H9 (cell line): Measurements from ENCODE around the gene C20orf204. TPM values are rescaled to one million over a fixed set of nuclear protein-coding genes. Genes with fewer than 3 reads are reported as not detected.
A peak's percentile ranks its signal among the peaks of the same experiment; 100 is the strongest.

Experiments used
- DNase-seq: peaks from one replicate; pipeline ENCODE4 v3.0.0-alpha.2; 2017
- H2AFZ ChIP-seq: one replicate; pipeline ENCODE4 v1.6.1; 2013; ENCODE audit warnings: mild to moderate bottlenecking, low read length, control low read depth, moderate library complexity
- H2AK5ac ChIP-seq: 2 replicates; pipeline ENCODE4 v1.6.1; 2013; ENCODE audit warnings: low read length, control low read depth, mixed read lengths; ENCODE audit not compliant: insufficient read length
- H2BK120ac ChIP-seq: one replicate; pipeline ENCODE4 v1.6.1; 2013; ENCODE audit warnings: low read depth, mild to moderate bottlenecking, low read length, control low read depth, inconsistent platforms; ENCODE audit not compliant: poor library complexity, severe bottlenecking
- H2BK12ac ChIP-seq: 2 replicates; pipeline ENCODE4 v1.6.1; 2013; ENCODE audit warnings: low read length, control low read depth, mixed read lengths, low read depth; ENCODE audit not compliant: insufficient read length
- H2BK15ac ChIP-seq: 2 replicates; pipeline ENCODE4 v1.6.1; 2013; ENCODE audit warnings: low read depth, low read length, control low read depth
- H2BK20ac ChIP-seq: one replicate; pipeline ENCODE4 v1.6.1; 2013; ENCODE audit warnings: low read depth, mild to moderate bottlenecking, low read length, control low read depth, inconsistent platforms; ENCODE audit not compliant: poor library complexity, severe bottlenecking
- H2BK5ac ChIP-seq: 2 replicates; pipeline ENCODE4 v1.6.1; 2013; ENCODE audit warnings: low read length, control low read depth, mixed read lengths; ENCODE audit not compliant: insufficient read length
- H3K14ac ChIP-seq: 2 replicates; pipeline ENCODE4 v1.6.1; 2013; ENCODE audit warnings: low read length, control low read depth; ENCODE audit not compliant: insufficient read depth
- H3K18ac ChIP-seq: 2 replicates; pipeline ENCODE4 v1.6.1; 2013; ENCODE audit warnings: low read depth, mild to moderate bottlenecking, mixed read lengths, low read length, control low read depth; ENCODE audit not compliant: insufficient read length
- H3K23ac ChIP-seq: 2 replicates; pipeline ENCODE4 v1.6.1; 2013; ENCODE audit warnings: low read length, control low read depth, mixed read lengths, low read depth; ENCODE audit not compliant: insufficient read length
- H3K23me2 ChIP-seq: 2 replicates; pipeline ENCODE4 v1.6.1; 2013; ENCODE audit warnings: low read depth, mild to moderate bottlenecking, mixed read lengths, low read length, control low read depth; ENCODE audit not compliant: insufficient read length, poor library complexity, severe bottlenecking
- H3K27ac ChIP-seq: 2 replicates; pipeline ENCODE4 v1.5.1; 2013; ENCODE audit warnings: low read length, control low read depth, mixed read lengths, low read depth; ENCODE audit not compliant: insufficient read length
- H3K27me3 ChIP-seq: 2 replicates; pipeline ENCODE4 v1.6.1; 2013; ENCODE audit warnings: low read length, control low read depth, inconsistent platforms; ENCODE audit not compliant: insufficient read depth
- H3K4ac ChIP-seq: 2 replicates; pipeline ENCODE4 v1.6.1; 2013; ENCODE audit warnings: low read depth, mild to moderate bottlenecking, control low read depth, inconsistent platforms, low read length, moderate library complexity
- H3K4me1 ChIP-seq: 2 replicates; pipeline ENCODE4 v1.6.1; 2013; ENCODE audit warnings: low read length, control low read depth, inconsistent platforms; ENCODE audit not compliant: insufficient read depth
- H3K4me2 ChIP-seq: 2 replicates; pipeline ENCODE4 v1.6.1; 2013; ENCODE audit warnings: low read length, control low read depth, mixed read lengths; ENCODE audit not compliant: insufficient read length, insufficient read depth
- H3K56ac ChIP-seq: 2 replicates; pipeline ENCODE4 v1.6.1; 2013; ENCODE audit warnings: low read depth, mild to moderate bottlenecking, mixed read lengths, low read length, control low read depth; ENCODE audit not compliant: insufficient read length
- H3K79me1 ChIP-seq: 2 replicates; pipeline ENCODE4 v1.6.1; 2013; ENCODE audit warnings: low read depth, mild to moderate bottlenecking, moderate library complexity, low read length, control low read depth, inconsistent platforms; ENCODE audit not compliant: insufficient read depth, poor library complexity, severe bottlenecking
- H3K79me2 ChIP-seq: 2 replicates; pipeline ENCODE4 v1.6.1; 2013; ENCODE audit warnings: low read length, control low read depth, inconsistent platforms; ENCODE audit not compliant: insufficient read depth
- H3K9ac ChIP-seq: 2 replicates; pipeline ENCODE4 v1.6.1; 2013; ENCODE audit warnings: low read length, control low read depth, mixed read lengths; ENCODE audit not compliant: insufficient read length; ENCODE audit errors: extremely low read depth
- H3K9me3 ChIP-seq: one replicate; pipeline ENCODE4 v1.6.1; 2013; ENCODE audit warnings: low read depth, low read length, inconsistent platforms; ENCODE audit not compliant: control insufficient read depth
- H3T11ph ChIP-seq: one replicate; pipeline ENCODE4 v1.6.1; 2013; ENCODE audit warnings: mild to moderate bottlenecking, low read length, control low read depth, inconsistent platforms
- H4K20me1 ChIP-seq: one replicate; pipeline ENCODE4 v1.6.1; 2013; ENCODE audit not compliant: control insufficient read depth, insufficient read length, insufficient read depth
- H4K5ac ChIP-seq: 2 replicates; pipeline ENCODE4 v1.6.1; 2013; ENCODE audit warnings: low read depth, mild to moderate bottlenecking, mixed read lengths, low read length, control low read depth; ENCODE audit not compliant: insufficient read length
- H4K8ac ChIP-seq: replicated peaks from 2 replicates; pipeline ENCODE4 v1.6.1; 2013; ENCODE audit warnings: low read length, control low read depth, mixed read lengths, low read depth; ENCODE audit not compliant: insufficient read length
- H4K91ac ChIP-seq: 2 replicates; pipeline ENCODE4 v1.6.1; 2013; ENCODE audit warnings: low read depth, mild to moderate bottlenecking, moderate library complexity, mixed read lengths, low read length, control low read depth; ENCODE audit not compliant: insufficient read length
- H3K27ac Mint-ChIP-seq, 3 experiments: 2 replicates in 2 of 3; 3 replicates in 1 of 3; pipeline ENCODE4 v1.8.0; 2020 to 2021; ENCODE audit warnings: mixed read lengths in 3 of 3, mild to moderate bottlenecking in 1 of 3, moderate library complexity in 1 of 3
- H3K27me3 Mint-ChIP-seq: 2 replicates; pipeline ENCODE4 v1.8.0; 2021; ENCODE audit warnings: low read depth, mild to moderate bottlenecking, moderate library complexity, mixed read lengths
- H3K36me3 Mint-ChIP-seq, 3 experiments: 2 replicates in 2 of 3; 3 replicates in 1 of 3; pipeline ENCODE4 v1.8.0; 2020 to 2021; ENCODE audit warnings: low read depth in 3 of 3, mixed read lengths in 3 of 3; ENCODE audit not compliant: insufficient read depth in 1 of 3
- H3K4me1 Mint-ChIP-seq, 2 experiments: 2 replicates each; pipeline ENCODE4 v1.8.0; 2020; ENCODE audit warnings: mixed read lengths in 2 of 2
- H3K4me3 Mint-ChIP-seq, 2 experiments: 2 replicates in 1 of 2; 3 replicates in 1 of 2; pipeline ENCODE4 v1.8.0; 2020 to 2021; ENCODE audit warnings: mild to moderate bottlenecking in 2 of 2, mixed read lengths in 2 of 2, moderate library complexity in 1 of 2
- H3K9me3 Mint-ChIP-seq, 2 experiments: 2 replicates in 1 of 2; 3 replicates in 1 of 2; pipeline ENCODE4 v1.8.0; 2020; ENCODE audit warnings: mild to moderate bottlenecking in 2 of 2, mixed read lengths in 2 of 2, moderate library complexity in 1 of 2
- WGBS: extraction: QIAGEN DNeasy Blood & Tissue Kit; methylation state at CpG from one replicate; pipeline ENCODE4 v1.1.7; 2013; ENCODE audit warnings: missing lambda C conversion rate, low lambda C conversion rate, mixed read lengths; ENCODE audit not compliant: insufficient read length; ENCODE audit errors: extremely low coverage; 5-methylcytosine and 5-hydroxymethylcytosine counted together
- total RNA-seq: library from RNA; stranded (reverse); gene quantifications from 2 replicates; pipeline ENCODE4 v1.2.1, GENCODE V29; 2021
- TF ChIP-seq, protein P1 (sequence below): fragments of 200-600 bp; sonication (generic); conservative IDR thresholded peaks from 3 replicates; pipeline ENCODE4 v1.8.0; 2021; ENCODE audit warnings: antibody characterized with exemption, mild to moderate bottlenecking

Gene C20orf204
- total RNA-seq, 1 experiment from 2014 or later: 2.2 TPM

DNA sequence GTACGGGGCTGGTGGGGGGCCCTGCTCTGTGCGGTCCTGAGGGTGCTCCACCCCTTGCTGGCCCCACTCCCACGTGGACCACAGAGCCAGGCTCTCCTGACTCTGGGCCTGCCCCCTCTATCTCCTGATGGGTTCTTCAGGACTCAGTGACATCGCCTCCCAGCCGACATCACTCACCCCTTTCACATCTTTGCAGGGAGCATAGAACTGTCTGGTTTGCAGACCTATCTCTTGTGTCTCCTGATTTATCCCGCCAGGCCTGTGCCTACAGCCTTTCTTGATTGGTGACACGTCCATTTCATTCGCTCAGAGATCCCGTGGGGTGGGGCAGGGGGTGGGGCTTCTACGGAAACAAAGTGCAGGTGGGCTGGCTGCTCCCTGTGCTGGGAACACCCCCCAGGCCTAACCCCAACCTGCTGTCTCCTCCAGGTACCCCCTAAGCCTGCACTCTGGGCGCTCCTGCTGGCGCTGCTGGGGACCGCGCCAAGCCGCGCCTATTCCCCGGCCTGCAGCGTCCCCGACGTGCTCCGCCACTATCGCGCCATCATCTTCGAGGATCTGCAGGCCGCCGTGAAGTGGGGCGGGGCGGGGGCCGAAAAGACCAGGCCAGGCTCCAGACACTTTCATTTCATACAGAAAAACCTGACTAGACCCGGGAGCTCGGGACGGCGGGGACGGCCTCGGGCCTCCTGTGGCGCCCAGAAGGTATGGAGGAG, 1.7 kb downstream of the C20orf204 start:
- DNase-seq: peak; percentile 75
- H3K27me3 ChIP-seq: peaks cover 13% of the 10 kb centered on the region; the same call in 1 of the 2 replicates

More for the DNA sequence above, 1.7 kb downstream of the C20orf204 start:
- H3K36me3 Mint-ChIP-seq: peaks cover 0 to 21% (median 13%) of the 10 kb centered on the region in 3 experiments; a peak in 5 of 7 replicates
- H3K27me3 Mint-ChIP-seq: peaks cover 40% of the 10 kb centered on the region
- Histone ChIP-seq H2BK120ac (no peak overlapping the region), H2BK5ac (no peak overlapping the region), H3T11ph (no peak overlapping the region), H3K23ac (no peak overlapping the region), H4K20me1 (no peaks in the 10 kb centered on the region), H2BK12ac (no peak overlapping the region), H4K8ac (no peak overlapping the region), H4K91ac (no peak overlapping the region), H3K27ac (no peak overlapping the region), H3K4me1 (peaks cover 5% of the 10 kb centered on the region), H3K4ac (no peak overlapping the region), H3K79me2 (no peaks in the 10 kb centered on the region), H2AFZ (no peak overlapping the region), H3K56ac (no peak overlapping the region), H3K9ac (no peak overlapping the region), H4K5ac (no peak overlapping the region), H3K14ac (no peak overlapping the region), H3K18ac (no peak overlapping the region), H3K23me2 (peaks cover 14% of the 10 kb centered on the region), H3K79me1 (no peaks in the 10 kb centered on the region), H3K4me2 (peak overlapping the region; percentile 32), H2BK20ac (no peak overlapping the region), H2BK15ac (no peak overlapping the region), H2AK5ac (no peak overlapping the region), H3K9me3 (no peaks in the 10 kb centered on the region)
- no CpG with 5 or more reads among the region's 36 CpGs for WGBS
- H3K27ac Mint-ChIP-seq: no peak overlapping the region
- H3K4me1 Mint-ChIP-seq: peaks cover 25% of the 10 kb centered on the region in 2 experiments
- TF ChIP-seq, protein P1, sequence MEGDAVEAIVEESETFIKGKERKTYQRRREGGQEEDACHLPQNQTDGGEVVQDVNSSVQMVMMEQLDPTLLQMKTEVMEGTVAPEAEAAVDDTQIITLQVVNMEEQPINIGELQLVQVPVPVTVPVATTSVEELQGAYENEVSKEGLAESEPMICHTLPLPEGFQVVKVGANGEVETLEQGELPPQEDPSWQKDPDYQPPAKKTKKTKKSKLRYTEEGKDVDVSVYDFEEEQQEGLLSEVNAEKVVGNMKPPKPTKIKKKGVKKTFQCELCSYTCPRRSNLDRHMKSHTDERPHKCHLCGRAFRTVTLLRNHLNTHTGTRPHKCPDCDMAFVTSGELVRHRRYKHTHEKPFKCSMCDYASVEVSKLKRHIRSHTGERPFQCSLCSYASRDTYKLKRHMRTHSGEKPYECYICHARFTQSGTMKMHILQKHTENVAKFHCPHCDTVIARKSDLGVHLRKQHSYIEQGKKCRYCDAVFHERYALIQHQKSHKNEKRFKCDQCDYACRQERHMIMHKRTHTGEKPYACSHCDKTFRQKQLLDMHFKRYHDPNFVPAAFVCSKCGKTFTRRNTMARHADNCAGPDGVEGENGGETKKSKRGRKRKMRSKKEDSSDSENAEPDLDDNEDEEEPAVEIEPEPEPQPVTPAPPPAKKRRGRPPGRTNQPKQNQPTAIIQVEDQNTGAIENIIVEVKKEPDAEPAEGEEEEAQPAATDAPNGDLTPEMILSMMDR: no peak
- peak overlapping the region; percentile 57 to 77 for H3K4me3 Mint-ChIP-seq
- peaks cover 0 to 2% of the 10 kb centered on the region in 2 experiments; a peak in 1 of 5 replicates for H3K9me3 Mint-ChIP-seq
